H9 (cell line): ENCODE data around the gene WDR7. TPM values are rescaled to one million over a fixed set of nuclear protein-coding genes. Genes with fewer than 3 reads are reported as not detected.

Source experiments
- DNase-seq: peaks from one replicate; pipeline ENCODE4 v3.0.0-alpha.2; 2017
- H2AFZ ChIP-seq: one replicate; pipeline ENCODE4 v1.6.1; 2013; ENCODE audit warnings: mild to moderate bottlenecking, low read length, control low read depth, moderate library complexity
- H2AK5ac ChIP-seq: 2 replicates; pipeline ENCODE4 v1.6.1; 2013; ENCODE audit warnings: low read length, control low read depth, mixed read lengths; ENCODE audit not compliant: insufficient read length
- H2BK120ac ChIP-seq: one replicate; pipeline ENCODE4 v1.6.1; 2013; ENCODE audit warnings: low read depth, mild to moderate bottlenecking, low read length, control low read depth, inconsistent platforms; ENCODE audit not compliant: poor library complexity, severe bottlenecking
- H2BK12ac ChIP-seq: 2 replicates; pipeline ENCODE4 v1.6.1; 2013; ENCODE audit warnings: low read length, control low read depth, mixed read lengths, low read depth; ENCODE audit not compliant: insufficient read length
- H2BK15ac ChIP-seq: 2 replicates; pipeline ENCODE4 v1.6.1; 2013; ENCODE audit warnings: low read depth, low read length, control low read depth
- H2BK20ac ChIP-seq: one replicate; pipeline ENCODE4 v1.6.1; 2013; ENCODE audit warnings: low read depth, mild to moderate bottlenecking, low read length, control low read depth, inconsistent platforms; ENCODE audit not compliant: poor library complexity, severe bottlenecking
- H2BK5ac ChIP-seq: 2 replicates; pipeline ENCODE4 v1.6.1; 2013; ENCODE audit warnings: low read length, control low read depth, mixed read lengths; ENCODE audit not compliant: insufficient read length
- H3K14ac ChIP-seq: 2 replicates; pipeline ENCODE4 v1.6.1; 2013; ENCODE audit warnings: low read length, control low read depth; ENCODE audit not compliant: insufficient read depth
- H3K18ac ChIP-seq: 2 replicates; pipeline ENCODE4 v1.6.1; 2013; ENCODE audit warnings: low read depth, mild to moderate bottlenecking, mixed read lengths, low read length, control low read depth; ENCODE audit not compliant: insufficient read length
- H3K23ac ChIP-seq: 2 replicates; pipeline ENCODE4 v1.6.1; 2013; ENCODE audit warnings: low read length, control low read depth, mixed read lengths, low read depth; ENCODE audit not compliant: insufficient read length
- H3K23me2 ChIP-seq: 2 replicates; pipeline ENCODE4 v1.6.1; 2013; ENCODE audit warnings: low read depth, mild to moderate bottlenecking, mixed read lengths, low read length, control low read depth; ENCODE audit not compliant: insufficient read length, poor library complexity, severe bottlenecking
- H3K27ac ChIP-seq: 2 replicates; pipeline ENCODE4 v1.5.1; 2013; ENCODE audit warnings: low read length, control low read depth, mixed read lengths, low read depth; ENCODE audit not compliant: insufficient read length
- H3K27me3 ChIP-seq: 2 replicates; pipeline ENCODE4 v1.6.1; 2013; ENCODE audit warnings: low read length, control low read depth, inconsistent platforms; ENCODE audit not compliant: insufficient read depth
- H3K4ac ChIP-seq: 2 replicates; pipeline ENCODE4 v1.6.1; 2013; ENCODE audit warnings: low read depth, mild to moderate bottlenecking, control low read depth, inconsistent platforms, low read length, moderate library complexity
- H3K4me1 ChIP-seq: 2 replicates; pipeline ENCODE4 v1.6.1; 2013; ENCODE audit warnings: low read length, control low read depth, inconsistent platforms; ENCODE audit not compliant: insufficient read depth
- H3K4me2 ChIP-seq: 2 replicates; pipeline ENCODE4 v1.6.1; 2013; ENCODE audit warnings: low read length, control low read depth, mixed read lengths; ENCODE audit not compliant: insufficient read length, insufficient read depth
- H3K56ac ChIP-seq: 2 replicates; pipeline ENCODE4 v1.6.1; 2013; ENCODE audit warnings: low read depth, mild to moderate bottlenecking, mixed read lengths, low read length, control low read depth; ENCODE audit not compliant: insufficient read length
- H3K79me1 ChIP-seq: 2 replicates; pipeline ENCODE4 v1.6.1; 2013; ENCODE audit warnings: low read depth, mild to moderate bottlenecking, moderate library complexity, low read length, control low read depth, inconsistent platforms; ENCODE audit not compliant: insufficient read depth, poor library complexity, severe bottlenecking
- H3K79me2 ChIP-seq: 2 replicates; pipeline ENCODE4 v1.6.1; 2013; ENCODE audit warnings: low read length, control low read depth, inconsistent platforms; ENCODE audit not compliant: insufficient read depth
- H3K9ac ChIP-seq: 2 replicates; pipeline ENCODE4 v1.6.1; 2013; ENCODE audit warnings: low read length, control low read depth, mixed read lengths; ENCODE audit not compliant: insufficient read length; ENCODE audit errors: extremely low read depth
- H3K9me3 ChIP-seq: one replicate; pipeline ENCODE4 v1.6.1; 2013; ENCODE audit warnings: low read depth, low read length, inconsistent platforms; ENCODE audit not compliant: control insufficient read depth
- H3T11ph ChIP-seq: one replicate; pipeline ENCODE4 v1.6.1; 2013; ENCODE audit warnings: mild to moderate bottlenecking, low read length, control low read depth, inconsistent platforms
- H4K20me1 ChIP-seq: one replicate; pipeline ENCODE4 v1.6.1; 2013; ENCODE audit not compliant: control insufficient read depth, insufficient read length, insufficient read depth
- H4K5ac ChIP-seq: 2 replicates; pipeline ENCODE4 v1.6.1; 2013; ENCODE audit warnings: low read depth, mild to moderate bottlenecking, mixed read lengths, low read length, control low read depth; ENCODE audit not compliant: insufficient read length
- H4K8ac ChIP-seq: replicated peaks from 2 replicates; pipeline ENCODE4 v1.6.1; 2013; ENCODE audit warnings: low read length, control low read depth, mixed read lengths, low read depth; ENCODE audit not compliant: insufficient read length
- H4K91ac ChIP-seq: 2 replicates; pipeline ENCODE4 v1.6.1; 2013; ENCODE audit warnings: low read depth, mild to moderate bottlenecking, moderate library complexity, mixed read lengths, low read length, control low read depth; ENCODE audit not compliant: insufficient read length
- H3K27ac Mint-ChIP-seq, 3 experiments: 2 replicates in 2 of 3; 3 replicates in 1 of 3; pipeline ENCODE4 v1.8.0; 2020 to 2021; ENCODE audit warnings: mixed read lengths in 3 of 3, mild to moderate bottlenecking in 1 of 3, moderate library complexity in 1 of 3
- H3K27me3 Mint-ChIP-seq: 2 replicates; pipeline ENCODE4 v1.8.0; 2021; ENCODE audit warnings: low read depth, mild to moderate bottlenecking, moderate library complexity, mixed read lengths
- H3K36me3 Mint-ChIP-seq, 3 experiments: 2 replicates in 2 of 3; 3 replicates in 1 of 3; pipeline ENCODE4 v1.8.0; 2020 to 2021; ENCODE audit warnings: low read depth in 3 of 3, mixed read lengths in 3 of 3; ENCODE audit not compliant: insufficient read depth in 1 of 3
- H3K4me1 Mint-ChIP-seq, 2 experiments: 2 replicates each; pipeline ENCODE4 v1.8.0; 2020; ENCODE audit warnings: mixed read lengths in 2 of 2
- H3K4me3 Mint-ChIP-seq, 2 experiments: 2 replicates in 1 of 2; 3 replicates in 1 of 2; pipeline ENCODE4 v1.8.0; 2020 to 2021; ENCODE audit warnings: mild to moderate bottlenecking in 2 of 2, mixed read lengths in 2 of 2, moderate library complexity in 1 of 2
- H3K9me3 Mint-ChIP-seq, 2 experiments: 2 replicates in 1 of 2; 3 replicates in 1 of 2; pipeline ENCODE4 v1.8.0; 2020; ENCODE audit warnings: mild to moderate bottlenecking in 2 of 2, mixed read lengths in 2 of 2, moderate library complexity in 1 of 2
- WGBS: extraction: QIAGEN DNeasy Blood & Tissue Kit; methylation state at CpG from one replicate; pipeline ENCODE4 v1.1.7; 2013; ENCODE audit warnings: missing lambda C conversion rate, low lambda C conversion rate, mixed read lengths; ENCODE audit not compliant: insufficient read length; ENCODE audit errors: extremely low coverage; 5-methylcytosine and 5-hydroxymethylcytosine counted together
- total RNA-seq: library from RNA; stranded (reverse); gene quantifications from 2 replicates; pipeline ENCODE4 v1.2.1, GENCODE V29; 2021
- TF ChIP-seq, protein P1 (sequence below): fragments of 200-600 bp; sonication (generic); conservative IDR thresholded peaks from 3 replicates; pipeline ENCODE4 v1.8.0; 2021; ENCODE audit warnings: antibody characterized with exemption, mild to moderate bottlenecking

Gene WDR7
- total RNA-seq, 1 experiment from 2014 or later: 14.8 TPM

DNA sequence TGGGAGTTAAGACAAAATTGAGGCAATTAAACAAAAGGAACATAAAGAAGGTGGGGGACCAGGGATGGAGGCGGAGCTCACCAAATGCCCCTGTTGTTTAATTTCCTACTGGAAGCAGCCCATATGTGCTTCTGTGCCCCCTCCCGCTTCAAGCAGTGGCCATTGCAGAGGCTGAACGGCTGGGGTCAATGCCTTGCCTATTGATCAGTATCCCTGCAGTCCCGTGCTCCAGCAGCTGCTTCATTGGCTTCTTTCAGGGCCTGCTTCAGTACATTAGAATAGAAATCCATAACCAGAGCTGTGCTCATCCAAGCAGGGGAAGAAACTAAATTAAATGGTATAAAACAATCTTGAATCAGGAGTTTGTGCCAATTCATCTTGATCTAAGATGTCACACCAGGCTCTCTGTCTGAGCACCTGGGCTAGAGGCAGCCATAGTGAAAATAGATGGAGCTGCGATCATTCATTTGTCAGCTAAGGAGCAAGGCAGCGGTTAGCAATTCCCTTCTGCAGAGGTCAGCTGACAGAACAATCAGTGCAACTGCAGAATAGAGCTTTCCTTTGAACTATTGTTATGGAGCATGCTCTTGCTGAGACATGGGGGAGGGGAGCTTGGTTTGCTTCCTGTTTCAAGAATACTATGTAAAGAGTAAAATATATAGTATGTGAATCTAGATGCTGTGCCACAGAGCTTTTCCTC is 222.4 kb downstream of the WDR7 start:
- H3K4me3 Mint-ChIP-seq: peak overlapping the region; percentile 47 to 68
- Histone ChIP-seq H3K27me3 (no peaks in the 10 kb centered on the region), H4K91ac (no peak overlapping the region), H2BK20ac (no peak overlapping the region), H3K27ac (peak overlapping the region; percentile 51), H3K9me3 (no peaks in the 10 kb centered on the region), H2BK12ac (no peak overlapping the region), H3K23me2 (peaks cover 5% of the 10 kb centered on the region), H3K79me1 (no peaks in the 10 kb centered on the region), H2AK5ac (no peak overlapping the region), H2BK15ac (no peak overlapping the region), H3K14ac (no peak overlapping the region; the same call in 1 of the 2 replicates), H4K8ac (no peak overlapping the region), H4K20me1 (no peaks in the 10 kb centered on the region), H2BK120ac (no peak overlapping the region), H3K4me1 (peaks cover 3% of the 10 kb centered on the region; the same call in 1 of the 2 replicates), H3K79me2 (no peaks in the 10 kb centered on the region), H4K5ac (no peak overlapping the region), H3K4ac (no peak overlapping the region), H2AFZ (peak overlapping the region; percentile 54), H3K23ac (no peak overlapping the region), H3K4me2 (peak overlapping the region; percentile 67), H3K9ac (no peak overlapping the region), H3T11ph (no peak overlapping the region), H2BK5ac (no peak overlapping the region), H3K56ac (no peak overlapping the region), H3K18ac (peak overlapping the region; percentile 56)
- no CpG with 5 or more reads among the region's 6 CpGs for WGBS
- peak; percentile 68 for DNase-seq
- TF ChIP-seq, protein P1, sequence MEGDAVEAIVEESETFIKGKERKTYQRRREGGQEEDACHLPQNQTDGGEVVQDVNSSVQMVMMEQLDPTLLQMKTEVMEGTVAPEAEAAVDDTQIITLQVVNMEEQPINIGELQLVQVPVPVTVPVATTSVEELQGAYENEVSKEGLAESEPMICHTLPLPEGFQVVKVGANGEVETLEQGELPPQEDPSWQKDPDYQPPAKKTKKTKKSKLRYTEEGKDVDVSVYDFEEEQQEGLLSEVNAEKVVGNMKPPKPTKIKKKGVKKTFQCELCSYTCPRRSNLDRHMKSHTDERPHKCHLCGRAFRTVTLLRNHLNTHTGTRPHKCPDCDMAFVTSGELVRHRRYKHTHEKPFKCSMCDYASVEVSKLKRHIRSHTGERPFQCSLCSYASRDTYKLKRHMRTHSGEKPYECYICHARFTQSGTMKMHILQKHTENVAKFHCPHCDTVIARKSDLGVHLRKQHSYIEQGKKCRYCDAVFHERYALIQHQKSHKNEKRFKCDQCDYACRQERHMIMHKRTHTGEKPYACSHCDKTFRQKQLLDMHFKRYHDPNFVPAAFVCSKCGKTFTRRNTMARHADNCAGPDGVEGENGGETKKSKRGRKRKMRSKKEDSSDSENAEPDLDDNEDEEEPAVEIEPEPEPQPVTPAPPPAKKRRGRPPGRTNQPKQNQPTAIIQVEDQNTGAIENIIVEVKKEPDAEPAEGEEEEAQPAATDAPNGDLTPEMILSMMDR: no peak
- no peaks in the 10 kb centered on the region for H3K36me3 Mint-ChIP-seq
- H3K9me3 Mint-ChIP-seq: no peaks in the 10 kb centered on the region
- peak overlapping the region; percentile 93 to 99 (median 96) for H3K27ac Mint-ChIP-seq
- H3K27me3 Mint-ChIP-seq: no peaks in the 10 kb centered on the region
- H3K4me1 Mint-ChIP-seq: peaks cover 39 to 41% of the 10 kb centered on the region in 2 experiments
